ENCODE results near the gene PLEKHG7.
"Not testable (repeated sequence)": the region's sequence is repeated elsewhere in the genome, so short reads cannot be mapped to it uniquely, and the experiment has no call there.

Gene PLEKHG7

DNA sequence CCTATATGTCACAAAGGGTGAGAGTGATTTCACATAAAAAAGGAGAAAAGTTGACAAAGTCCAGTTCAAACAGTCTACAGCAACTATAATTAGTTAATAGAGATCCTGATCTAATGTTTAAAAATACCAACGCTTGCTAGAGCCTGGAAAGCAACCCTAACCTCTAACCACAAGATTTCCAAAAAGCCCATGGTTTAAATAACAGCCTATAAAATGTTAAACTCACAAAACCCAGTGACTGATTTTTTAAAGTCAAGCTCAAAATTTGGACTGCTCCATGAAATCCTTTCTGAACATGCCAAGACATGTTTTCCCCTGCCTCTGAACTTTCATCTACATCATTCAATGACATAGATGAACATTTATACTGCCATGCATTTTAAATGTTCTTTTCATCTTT, 81.6 kb downstream of the PLEKHG7 start:
- DNase-seq, result no peak
- intact Hi-C loops (cut with DNase I), result loop anchor here (10.0 kb wide), 1 partner anchor 140 kb away; the partner anchor contains the start of gene EEA1

DNA sequence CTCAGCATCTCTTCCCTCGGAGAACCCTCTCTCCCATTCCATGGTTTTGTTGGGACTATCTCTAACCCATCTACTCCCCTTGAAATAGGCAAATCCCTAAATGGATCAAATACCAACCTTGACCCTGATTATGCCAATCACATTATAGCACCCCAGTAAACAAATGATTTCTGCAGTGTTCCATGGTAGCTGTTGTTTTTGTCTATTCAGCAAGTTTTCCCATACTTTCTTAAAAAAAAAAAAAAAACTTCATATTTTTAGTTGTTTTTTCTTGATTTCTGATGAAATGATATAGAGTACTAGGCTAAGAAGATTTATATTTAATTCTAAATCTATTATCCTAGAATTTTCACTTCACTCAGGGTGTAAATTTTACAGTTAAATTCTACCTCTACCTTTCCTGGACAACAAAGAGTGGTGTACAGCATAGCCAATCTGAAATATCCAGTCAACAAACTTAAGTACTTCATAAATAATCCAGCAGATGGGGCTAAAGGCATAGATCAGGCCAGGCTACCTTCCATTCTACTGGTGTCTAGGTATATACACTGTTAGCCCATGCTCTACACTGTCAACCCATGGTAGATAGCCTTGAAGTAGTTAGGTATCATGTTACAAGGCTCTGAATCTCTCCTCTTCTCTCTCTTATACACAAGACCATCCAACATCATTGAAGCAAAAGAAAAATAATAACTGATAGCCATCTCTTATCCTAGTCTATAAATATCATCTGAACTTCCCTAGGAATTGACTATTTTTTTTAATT, 82.2 kb downstream of the PLEKHG7 start:
- DNase-seq, result peak in 7 of 42 donors; percentile 6 to 55 (median 13)
- intact Hi-C loops (cut with DNase I), result loop anchor here (10.0 kb wide), 1 partner anchor 140 kb away; the partner anchor contains the start of gene EEA1

DNA sequence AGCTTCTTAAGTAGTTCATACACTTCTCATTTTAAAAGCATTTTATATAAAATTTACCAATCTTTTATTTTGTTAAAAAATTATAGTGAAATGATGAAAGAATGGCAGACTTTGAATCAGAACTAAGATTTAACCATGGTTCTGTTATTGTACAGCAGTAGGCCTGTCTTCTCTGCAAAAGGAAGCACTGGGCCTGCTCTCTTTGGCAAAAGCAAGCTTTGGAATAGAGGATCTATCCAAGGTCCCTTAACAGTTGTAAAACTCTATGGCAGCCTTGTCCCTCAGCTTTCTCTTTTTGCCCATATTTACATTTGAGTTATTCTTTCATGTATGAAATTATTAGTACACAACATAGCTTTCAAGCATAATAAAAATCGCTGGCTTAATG, 82.8 kb downstream of the PLEKHG7 start:
- intact Hi-C loops (cut with DNase I), result loop anchor here (10.0 kb wide), 1 partner anchor 139 kb away; the partner anchor contains the start of gene EEA1
- DNase-seq, result no peak

DNA sequence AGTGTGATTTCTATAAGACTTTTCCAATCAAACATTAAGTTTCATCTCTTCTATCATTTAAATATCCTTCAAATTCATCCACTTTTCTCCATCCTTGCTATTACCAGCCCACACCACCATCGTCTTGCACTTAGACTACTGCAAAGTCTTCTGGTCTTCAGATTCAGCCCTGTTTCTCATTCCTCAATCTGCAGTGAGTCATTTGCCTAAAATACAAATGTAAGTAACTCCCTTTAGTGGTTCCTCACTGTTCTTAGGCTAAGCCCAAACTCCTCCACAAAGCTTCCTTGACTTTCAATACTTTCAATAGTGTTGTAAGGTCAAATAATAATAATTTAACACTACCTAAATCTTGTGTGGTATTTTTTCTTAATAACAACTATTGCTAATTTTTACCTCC, 83.3 kb downstream of the PLEKHG7 start:
- no peak for DNase-seq
- intact Hi-C loops (cut with DNase I), result loop anchor here (10.0 kb wide), 1 partner anchor 139 kb away; the partner anchor contains the start of gene EEA1

DNA sequence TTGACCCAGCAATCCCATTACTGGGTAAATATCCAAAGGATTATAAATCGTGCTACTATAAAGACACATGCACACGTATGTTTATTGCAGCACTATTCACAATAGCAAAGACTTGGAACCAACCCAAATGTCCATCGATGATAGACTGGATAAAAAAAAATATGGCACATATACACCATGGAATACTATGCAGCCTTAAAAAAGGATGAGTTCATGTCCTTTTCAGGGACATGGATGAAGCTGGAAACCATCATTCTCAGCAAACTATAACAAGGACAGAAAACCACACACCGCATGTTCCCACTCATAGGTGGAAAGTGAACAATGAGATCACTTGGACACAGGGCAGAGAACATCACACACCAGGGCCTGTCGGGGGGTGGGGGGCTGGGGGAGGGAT, 91.6 kb downstream of the PLEKHG7 start:
- intact Hi-C loops (cut with DNase I), result not testable (repeated sequence)

DNA sequence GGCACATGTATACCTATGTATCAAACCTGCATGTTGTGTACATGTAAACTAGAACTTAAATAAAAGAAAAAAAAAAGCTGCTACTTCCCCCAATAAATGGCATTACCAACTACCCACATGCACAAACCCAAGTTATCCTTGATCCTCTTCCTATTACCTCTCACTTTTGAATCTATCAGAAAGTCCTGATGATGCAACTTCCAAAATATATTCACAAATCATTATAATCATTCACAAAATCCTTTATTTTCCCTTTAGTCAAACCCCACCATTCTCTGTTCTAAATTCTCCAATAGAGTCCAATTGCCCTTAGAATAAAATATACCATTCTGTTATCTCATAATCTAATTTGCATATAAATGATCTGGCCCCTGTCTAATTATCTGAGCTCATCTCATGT, 92.0 kb downstream of the PLEKHG7 start:
- intact Hi-C loops (cut with DNase I), result no loop called here
- no peak for DNase-seq

More for the DNA sequence above, 91.6 kb downstream of the PLEKHG7 start:
- not testable (repeated sequence) for DNase-seq

DNA sequence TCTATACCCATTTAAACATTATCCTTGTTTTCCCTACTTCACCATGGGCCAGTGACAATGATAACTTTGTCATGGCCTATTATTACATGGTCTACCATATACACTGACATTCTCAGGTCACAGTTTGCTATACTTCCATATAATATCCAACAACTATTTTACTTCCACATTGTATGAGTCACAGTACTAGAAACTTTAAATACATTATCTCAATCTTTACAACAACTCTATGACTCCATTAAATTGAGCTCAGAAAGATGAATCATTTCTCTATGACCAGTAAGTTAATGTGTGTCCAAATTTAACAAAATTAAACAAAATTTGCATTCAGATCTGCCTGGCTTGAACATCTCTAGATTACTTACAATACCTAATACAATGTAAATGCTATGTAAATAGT, 93.9 kb downstream of the PLEKHG7 start:
- intact Hi-C loops (cut with DNase I), result no loop called here
- DNase-seq, result no peak

DNA sequence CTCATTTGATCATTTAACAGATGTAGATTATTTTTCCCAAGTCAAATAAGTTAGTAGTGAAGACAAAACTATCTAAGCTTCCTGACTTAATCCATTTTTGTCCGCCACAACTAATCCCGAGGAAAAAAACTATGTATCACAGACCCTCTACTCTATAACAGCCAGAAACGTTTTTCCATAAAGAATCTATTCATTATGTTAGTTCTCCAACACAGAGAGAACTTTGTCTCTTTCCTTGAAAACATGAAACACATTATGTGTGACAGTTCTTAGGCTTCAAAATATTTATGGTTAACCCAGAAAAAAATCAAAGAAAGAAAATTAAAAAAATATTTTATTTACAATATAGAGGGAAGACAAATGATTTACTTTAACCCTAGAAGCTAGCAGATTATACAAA, 100.1 kb downstream of the PLEKHG7 start:
- no peak for DNase-seq
- intact Hi-C loops (cut with DNase I), result no loop called here

DNA sequence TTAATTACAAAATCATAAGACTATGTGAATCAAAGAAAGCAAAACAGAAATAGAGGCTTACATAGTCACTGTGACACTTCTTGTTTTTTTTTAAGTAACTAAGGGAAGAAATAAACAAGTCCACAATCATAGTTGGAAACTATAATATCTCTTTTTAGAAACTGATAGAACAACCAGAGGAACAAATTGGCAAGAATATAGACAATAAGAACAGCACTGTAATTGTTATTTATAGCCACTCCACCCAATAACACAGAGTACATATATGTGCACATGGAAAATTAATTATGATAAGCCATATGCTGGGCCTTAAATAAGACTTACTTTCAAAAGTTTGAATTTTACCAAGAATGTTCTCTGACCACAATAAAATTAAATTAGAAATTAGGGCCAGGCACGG, 101.1 kb downstream of the PLEKHG7 start:
- intact Hi-C loops (cut with DNase I), result no loop called here
- no peak for DNase-seq

DNA sequence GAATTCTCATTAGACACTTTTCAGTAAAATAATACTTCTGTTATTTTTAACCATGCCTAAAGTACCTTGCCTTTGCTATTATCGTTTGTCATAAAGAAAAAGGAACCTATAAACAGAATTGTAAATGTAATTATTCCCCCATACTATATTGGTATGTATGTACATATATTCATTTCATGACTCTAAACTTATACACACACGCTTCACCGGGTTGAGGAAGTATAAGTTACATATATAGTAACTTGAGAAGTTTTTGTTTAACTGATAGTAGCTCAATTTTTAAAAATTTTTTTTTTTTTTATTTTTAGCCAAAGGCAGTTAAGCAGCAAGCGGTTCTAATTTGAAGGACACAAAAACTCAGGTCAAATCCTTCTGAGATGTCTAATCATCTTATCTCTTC, 107.6 kb downstream of the PLEKHG7 start:
- DNase-seq, result no peak
- intact Hi-C loops (cut with DNase I), result no loop called here

DNA sequence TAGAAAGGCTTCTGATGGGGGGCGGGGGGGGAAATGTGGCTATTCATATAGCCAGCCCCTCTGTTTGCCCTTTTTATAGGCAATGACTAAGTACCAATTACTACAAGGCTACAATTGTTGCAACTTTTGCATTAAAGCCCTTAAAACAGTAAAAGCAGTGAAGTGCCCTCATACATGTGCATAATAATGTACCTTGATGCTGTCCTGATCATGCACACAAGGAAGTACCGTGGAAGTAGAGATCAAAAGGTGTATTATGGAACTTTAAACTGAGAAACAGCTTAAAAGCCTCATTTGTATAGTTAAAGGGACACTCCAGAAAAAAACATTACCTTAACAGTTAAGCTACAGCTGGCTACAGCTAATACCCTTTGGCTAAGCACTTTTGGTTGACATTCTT, 111.8 kb downstream of the PLEKHG7 start:
- intact Hi-C loops (cut with DNase I), result no loop called here
- no peak for DNase-seq

DNA sequence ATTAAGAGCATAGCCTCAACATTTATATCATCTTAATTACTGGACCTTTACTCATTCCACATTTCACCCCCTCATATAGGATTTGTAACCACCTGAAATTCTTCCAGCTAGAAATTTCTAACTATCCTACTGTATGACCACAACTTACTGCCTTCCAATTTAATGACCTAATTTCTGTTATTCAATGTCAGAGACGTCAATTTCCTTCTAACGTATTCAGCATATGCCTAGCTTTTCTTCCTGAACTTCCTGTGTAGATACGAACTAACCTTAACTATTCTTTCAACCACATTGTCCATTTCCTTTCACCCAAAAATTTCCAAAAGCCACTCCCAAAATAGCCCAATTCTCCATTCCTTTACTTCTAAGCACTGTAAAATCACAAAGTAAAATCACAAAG, 118.4 kb downstream of the PLEKHG7 start:
- no peak for DNase-seq
- intact Hi-C loops (cut with DNase I), result no loop called here
